GOT3 (cell line): Measurements from ENCODE around the gene ANO6.

Source experiments
- DNase-seq: peaks from one replicate; lab custom pipeline; 2025; ENCODE audit warnings: mixed read lengths; lab: John Stamatoyannopoulos, UW

Gene ANO6

DNA sequence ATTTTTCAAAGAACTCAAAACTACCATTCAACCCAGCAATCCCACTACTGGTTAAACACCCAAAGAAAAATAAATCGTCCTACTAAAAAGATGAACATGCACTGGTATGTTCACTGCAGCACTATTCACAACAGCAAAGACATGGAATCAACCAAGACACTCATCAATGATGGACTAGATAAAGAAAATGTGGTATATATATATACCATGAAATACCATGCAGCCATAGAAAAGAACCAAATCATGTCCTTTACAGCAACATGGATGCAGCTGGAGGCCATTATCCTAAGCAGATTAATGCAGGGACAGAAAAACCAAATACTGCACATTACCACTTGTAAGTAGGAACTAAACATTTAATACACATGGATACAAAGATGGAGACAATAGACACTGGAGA lies 3.8 kb upstream of the ANO6 start:
- no peak for DNase-seq

DNA sequence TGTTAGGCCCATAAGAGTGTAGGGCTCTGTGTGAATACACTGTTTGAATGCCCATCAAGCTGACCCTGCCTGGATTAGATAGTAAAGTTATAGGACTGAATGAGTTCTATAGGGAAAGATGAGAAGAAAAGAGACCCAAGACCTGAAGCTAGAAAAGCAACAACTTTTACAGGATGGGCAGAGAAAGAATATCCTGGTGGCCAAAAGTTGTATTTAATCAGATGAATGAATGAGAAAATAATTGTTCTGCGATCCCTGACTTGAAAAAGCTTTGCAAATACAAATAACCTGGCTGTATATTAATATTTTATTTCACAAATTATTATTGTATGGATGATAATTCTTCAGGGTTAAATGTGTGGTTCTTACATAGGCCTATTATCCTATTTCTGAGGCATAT lies 2.8 kb upstream of the ANO6 start:
- no peak for DNase-seq

DNA sequence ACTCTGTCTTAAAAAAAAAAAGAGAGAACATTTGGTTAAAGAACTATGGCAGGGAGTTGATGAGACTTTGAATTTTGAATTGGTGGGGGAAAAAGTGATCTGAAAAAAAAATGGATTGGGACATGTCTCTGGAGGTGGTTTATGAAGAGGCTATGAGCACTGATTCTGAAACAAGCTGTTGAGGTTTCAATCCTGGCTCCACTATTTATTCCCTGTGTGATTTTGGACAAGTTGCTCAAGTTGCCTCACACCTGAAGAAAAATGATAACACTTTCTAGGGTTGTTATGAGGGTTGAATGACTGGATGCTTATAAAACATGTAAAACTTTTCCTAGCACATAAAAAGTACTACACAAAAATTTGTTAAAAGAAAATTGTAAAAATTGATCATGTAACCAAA lies 1.8 kb upstream of the ANO6 start:
- DNase-seq = no peak

DNA sequence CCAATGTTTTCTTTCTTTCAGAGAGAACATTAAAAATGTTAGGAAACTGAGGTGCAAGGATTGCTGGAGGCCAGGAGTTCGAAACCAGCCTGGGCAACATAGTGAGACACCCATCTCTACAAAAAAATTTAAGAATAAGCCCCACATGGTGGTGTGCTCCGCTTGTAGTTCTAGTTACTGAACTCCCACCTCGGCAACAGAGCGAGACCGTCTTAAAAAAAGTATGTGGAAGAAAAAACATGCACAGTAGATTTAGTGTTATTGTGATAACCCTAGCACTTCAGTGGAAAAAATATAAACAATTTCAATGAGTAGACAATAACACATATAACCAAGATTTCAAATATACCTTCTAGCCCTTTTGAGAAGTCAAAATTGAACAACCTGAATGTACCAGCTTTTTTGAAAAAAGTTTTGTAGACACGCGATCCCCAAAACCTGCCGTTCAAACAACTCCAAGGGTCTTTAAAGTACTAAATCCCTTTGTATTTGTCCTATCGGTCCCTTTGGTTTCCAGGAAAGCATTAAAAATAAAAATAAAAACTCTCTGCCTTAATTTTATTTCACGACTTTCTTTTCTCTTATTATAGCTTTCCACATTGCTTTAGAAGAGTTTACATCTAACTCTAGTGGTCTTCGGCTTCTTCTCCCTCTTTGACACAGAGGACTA lies 1.0 kb upstream of the ANO6 start:
- DNase-seq = no peak

DNA sequence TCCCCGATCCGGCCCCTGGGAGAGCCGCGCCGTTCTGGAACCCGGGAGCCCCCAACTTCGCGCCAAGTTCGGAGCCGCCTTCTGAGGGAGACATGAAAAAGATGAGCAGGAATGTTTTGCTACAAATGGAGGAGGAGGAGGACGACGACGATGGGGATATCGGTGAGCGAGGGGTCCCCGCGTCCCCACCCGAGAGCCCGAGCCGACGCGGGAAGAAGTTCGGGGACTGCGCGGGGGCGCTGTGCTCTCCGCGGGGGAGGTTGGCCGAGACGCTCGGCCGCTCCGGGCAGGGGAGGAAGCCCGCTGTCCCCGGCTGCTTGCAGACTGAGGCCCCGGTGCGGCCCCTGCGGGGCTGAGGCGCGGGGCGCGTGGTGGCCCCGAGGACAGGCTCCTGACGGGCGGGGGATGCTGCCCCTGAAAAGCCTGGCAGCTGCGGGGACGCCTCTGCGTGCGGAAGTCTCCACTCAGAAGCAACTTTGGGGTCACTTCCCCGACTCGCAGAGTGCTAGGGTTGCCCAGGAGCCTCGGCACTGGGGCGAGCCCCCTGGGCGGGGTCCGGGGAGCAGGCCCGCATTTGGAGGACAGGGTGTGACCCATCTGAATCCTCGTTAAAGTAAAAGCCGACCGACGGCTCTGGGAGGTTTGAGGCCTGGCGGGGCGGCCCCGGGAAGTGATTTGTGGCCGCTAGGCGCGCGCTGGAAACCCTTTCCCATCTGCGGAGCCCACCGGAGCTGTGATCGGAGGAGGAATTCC lies 511 bp downstream of the ANO6 start:
- DNase-seq = no peak

DNA sequence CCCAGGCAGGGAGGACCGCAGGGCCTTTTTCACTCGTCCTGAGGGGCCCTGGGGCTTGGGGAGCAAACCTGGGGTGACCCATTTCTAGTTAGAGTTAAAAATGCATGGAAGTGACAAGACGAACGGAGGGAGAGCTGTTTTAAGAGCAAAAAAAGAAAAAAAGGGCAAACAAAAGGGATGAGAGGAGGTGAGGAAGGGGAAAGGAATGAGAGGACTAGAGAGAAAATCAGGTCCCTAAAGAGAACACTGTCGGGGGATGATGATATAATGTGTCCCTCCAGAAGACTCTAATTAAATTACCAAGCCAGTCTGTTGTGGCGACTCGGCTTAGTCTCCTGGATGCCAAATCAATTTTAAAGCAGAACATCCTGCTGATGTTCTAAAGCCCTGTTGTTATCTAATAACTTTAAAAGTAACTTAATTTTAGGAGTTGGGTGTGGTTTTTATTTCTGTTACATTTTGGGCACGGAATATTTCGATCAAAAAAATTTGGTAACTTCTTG lies 1.1 kb downstream of the ANO6 start:
- DNase-seq = no peak

DNA sequence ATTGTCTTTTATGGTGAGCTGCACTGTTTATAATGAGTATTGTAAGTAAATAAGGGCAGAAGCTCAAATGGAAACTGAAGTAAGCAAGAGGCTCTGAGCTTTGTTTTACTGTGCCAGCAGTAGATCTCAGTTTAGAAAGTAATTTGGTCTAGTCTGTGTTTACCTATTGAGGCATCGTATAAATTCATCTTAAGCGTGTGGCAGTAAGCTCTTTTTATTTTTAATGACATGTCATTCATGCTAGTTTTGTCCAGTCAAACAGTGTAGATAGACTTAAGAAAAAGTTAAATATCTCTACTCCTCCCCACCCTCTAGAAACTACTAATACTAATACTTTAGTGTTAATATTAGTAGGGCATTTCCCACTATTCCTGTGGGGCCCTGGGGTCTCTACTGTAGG lies 2.0 kb downstream of the ANO6 start:
- DNase-seq = no peak

DNA sequence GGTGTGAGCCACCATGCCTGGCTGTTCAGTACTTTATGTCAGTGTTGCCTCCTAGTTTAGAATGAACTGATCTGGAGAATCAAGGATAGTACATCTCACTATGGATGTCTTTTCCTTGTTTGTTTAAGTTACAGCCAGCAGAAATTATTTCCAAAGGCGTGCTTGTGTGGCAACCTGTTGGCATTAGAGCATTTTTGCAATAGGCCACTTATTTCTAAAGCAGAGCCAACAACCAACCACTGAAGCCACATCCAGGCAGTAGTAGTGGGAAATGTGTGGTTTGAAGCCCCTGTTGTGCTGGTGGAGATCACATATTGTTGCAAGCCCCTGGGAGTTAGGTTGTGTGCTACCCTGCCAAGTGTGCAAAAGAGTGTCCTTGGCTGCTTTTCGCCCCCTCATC lies 3.7 kb downstream of the ANO6 start:
- no peak for DNase-seq

DNA sequence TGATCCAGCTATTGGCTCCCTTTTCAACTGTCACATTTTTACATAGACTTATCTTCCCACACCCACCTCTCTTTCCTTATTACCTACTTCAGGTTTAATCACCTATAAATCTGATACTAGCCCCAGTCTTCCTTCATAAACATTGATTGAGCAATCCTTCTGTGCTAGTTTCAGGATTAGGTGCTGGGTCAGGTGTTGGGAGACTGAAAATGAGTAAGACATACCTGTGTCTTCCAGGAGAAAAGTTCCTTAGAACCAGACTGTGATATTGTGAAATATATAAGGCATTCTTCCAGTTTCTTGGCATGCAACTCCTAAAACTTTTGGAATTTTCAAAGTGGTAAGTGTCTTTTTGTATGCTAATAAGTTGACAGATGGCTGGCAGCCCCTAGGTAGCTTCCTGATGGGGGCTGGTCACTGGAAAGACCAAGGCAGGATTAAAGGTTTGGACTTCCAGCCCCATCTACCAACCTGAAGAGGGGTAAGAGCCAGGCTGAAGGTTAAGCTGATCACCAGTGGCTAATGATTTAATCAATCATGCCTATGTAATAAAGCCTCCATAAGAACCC lies 4.6 kb downstream of the ANO6 start:
- no peak for DNase-seq

DNA sequence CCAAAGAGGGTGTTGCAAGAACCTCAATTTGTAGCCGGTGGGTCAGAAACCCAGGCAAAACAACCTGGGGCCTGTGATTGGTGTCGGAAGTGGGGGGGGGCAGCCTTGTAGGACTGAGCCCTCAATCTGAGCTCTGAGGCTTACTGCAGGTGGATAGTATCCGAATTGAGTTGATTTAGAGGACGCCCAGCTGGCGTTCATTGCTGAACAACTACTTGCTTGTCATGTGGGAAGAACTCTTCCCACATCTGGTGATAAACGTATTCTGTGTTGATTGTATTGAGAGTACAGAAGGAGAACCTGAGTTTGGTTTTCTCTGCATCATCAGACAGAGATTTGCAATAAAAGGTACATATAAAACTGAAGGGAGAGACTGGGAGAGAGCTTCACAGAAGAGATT lies 5.1 kb downstream of the ANO6 start:
- DNase-seq = no peak

DNA sequence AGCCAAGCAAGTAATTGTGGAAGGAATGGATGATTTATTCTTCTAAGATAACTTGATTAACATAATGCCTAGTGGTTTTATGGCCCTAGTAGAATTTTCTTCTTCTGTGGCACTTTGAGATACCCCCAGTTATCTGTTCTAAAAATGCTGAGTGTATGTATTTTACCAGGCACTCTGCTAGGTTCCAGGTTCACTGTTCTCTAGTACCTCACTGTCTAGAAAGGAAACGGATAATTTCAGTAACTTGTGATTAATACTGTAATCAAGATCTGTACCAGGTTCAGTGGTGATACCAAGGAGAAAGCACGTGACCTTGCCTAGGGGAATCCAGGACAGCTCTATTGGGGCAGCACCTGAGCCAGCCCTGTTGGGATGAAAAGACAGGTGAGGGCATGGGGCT lies 8.0 kb downstream of the ANO6 start:
- no peak for DNase-seq

DNA sequence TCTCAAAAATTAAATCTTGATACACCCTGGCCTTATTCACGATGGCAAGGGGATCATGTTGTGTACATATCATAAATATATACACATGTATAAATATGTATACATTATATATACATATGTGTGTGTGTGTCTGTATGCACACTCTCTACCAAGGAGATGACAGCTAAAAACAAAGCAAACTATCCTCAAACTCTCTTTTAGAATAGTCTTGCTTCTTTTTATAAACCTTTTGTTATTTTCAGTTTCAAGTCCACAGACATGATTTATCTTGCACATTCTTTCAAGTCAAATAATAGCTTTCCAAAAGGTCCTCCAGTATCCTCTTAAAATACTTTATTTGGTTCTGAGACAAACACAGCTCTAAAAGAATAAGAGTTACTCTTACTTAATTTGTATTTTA lies 8.4 kb downstream of the ANO6 start:
- no peak for DNase-seq

DNA sequence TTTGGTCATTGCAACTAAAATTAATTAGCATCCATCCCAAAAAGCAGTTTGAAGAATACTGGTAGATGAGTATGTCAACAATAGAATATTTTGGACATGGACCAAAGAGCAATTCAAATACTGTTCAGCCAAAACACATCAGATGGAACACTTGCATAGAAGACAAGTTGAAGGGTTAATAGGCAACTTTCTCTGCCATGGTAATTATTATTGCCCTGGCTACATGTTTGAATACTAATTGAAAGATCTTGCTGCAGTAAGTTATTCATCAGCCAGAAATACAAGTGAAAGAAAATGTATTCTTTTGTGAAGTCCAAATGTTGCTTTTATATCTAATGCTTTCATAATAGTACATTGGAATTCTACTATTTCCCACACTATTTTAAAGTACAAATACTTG lies 10.1 kb downstream of the ANO6 start:
- no peak for DNase-seq

DNA sequence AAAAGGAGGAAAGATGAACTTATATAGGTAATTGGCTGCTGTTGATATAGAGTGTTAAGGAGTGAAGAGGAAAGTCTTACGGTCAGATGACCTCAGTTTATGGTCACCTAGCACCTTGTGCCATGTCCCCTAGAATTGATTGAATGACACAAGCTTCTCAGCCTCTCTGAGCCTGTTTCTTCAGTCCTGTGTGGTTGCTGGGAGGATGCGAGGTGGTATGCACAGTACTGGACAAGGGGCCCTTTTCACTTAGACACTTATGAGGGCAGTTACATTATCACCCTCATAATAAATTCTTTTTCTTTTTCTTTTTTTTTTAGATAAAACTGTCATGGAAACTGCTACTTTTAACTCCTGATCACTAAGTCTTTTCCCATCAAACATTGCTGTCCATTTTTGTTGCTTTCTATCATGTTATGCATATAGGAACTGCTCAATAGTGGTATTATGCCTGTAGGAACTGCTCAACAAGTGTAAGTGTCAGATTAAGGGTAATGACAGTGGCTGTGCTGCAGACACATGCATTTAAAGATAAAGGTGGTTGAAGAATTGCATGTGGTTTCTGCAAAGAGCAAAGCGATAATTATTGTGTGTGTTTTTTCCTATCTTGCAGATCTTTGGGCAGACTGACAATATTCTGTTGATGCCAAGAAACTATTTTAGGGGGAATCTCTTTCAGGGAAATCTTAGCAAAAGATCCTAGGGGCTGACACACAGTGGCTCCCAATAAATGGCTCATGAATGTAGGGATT lies 11.6 kb downstream of the ANO6 start:
- DNase-seq = no peak

DNA sequence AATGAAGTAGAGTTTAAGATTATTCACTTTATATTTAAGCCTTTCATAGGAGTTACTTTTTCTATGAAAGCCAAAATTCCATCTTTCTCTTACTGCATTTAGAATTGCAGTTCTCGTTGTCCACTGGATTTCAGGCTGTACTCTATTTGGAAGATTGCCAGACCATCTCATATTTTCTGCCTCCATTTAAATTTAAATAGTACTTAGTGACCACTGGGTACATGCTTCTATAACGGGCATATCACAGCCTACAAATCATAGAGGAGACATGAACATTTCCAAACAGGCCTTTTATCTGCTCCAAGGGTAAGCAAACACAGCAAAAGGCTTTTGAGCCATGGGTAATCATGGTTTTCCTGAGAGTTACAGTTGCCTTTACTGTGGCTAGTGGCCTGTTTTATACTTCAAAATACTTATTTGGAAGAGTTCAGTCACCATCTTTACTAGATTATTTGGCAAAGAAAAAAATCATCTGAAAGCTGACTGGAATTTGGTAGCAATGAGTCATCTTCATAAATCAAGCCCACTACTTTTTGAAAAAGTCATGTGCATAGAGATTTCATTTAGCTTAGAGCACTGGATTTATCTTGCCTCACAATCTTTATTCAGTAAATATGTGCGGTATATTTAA lies 15.7 kb downstream of the ANO6 start:
- DNase-seq = no peak

DNA sequence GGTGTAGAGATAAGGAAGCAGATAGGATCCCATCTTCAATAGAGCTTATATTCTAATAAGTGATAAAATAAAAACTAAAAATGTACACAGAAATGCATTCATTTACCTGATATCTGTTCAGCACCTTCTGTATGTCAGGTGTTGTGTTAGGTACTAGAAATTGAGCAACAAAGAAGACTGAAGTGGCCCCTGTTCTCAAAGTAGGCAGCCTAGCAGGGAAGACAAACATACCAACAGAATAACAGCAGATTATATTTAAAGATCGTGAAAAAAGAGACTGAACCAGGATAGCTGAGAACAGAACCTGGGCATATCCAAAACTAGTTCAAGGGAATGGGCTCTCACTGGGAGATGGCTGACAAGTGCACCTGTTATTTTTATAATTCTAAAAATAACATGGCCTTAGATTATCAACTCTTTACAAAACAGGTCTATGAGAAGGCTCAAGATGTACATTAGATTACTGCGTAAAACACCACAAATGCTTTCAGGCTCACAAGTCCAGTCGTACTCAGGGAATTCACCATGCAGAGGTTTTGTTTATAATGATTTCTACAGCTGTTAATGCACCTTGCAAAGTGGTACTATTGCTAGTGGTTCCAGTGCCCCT lies 16.4 kb downstream of the ANO6 start:
- no peak for DNase-seq

DNA sequence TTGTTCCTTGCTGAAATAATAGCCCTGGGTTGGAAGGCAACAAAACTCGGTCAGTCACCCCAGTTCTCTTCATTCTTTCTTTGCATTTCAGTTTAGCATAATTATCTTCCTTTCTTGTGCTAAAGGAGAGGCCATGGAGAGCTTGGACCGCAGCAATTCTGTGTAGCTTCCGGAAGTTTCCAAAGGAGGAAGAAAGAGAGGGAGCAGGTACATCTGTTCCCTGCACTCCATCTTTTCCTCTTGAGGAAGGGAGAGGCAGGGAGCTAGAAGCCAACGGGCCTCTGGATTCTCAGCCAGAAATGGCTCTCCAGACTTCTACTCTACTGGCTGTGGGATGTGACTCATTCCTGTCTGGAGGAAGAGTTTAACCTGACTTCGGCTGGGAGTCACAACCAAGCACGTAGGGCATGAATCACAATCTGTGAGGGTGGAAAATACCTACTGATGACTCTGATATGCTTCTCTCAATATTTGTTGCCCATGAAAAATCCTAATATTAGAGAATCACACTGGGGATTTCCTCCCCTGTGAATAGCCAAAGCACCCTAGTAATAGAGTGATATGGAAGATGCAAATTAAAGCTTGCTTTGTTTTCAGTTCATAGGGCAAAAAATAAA lies 17.0 kb downstream of the ANO6 start:
- DNase-seq = no peak

DNA sequence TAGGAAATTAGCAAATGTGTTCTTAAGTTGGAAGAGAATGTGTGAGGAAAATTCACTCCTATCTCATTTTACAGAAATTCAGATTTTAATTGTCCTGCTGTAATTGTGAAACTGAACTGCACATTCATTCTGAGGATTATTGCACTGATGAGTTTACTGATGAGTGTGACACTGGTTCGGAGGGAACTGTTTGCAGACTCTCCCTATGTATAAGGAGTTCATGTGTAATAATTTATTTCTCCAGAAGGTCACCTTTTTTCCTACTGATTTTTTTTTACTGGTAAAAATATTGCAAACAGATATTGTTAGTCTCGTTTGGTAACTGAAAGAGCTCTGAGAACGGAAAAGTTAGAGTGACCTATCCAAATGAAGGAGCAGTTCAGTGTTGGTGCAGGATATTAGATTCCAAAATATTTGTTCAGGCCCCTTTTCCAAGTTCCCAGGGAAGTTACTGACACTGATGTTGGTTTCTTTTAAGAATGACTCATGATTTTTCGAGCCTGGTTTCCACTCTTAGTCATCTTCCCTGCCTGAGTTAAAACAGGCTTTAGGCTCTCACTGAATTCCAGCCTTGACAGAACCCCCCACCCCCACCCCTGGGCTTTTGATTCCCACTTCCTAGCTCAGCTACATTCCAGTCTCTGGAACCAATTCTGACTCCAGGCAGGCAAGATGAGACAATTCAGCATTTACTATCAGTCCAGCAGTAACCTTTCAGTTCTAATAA lies 18.4 kb downstream of the ANO6 start:
- no peak for DNase-seq

DNA sequence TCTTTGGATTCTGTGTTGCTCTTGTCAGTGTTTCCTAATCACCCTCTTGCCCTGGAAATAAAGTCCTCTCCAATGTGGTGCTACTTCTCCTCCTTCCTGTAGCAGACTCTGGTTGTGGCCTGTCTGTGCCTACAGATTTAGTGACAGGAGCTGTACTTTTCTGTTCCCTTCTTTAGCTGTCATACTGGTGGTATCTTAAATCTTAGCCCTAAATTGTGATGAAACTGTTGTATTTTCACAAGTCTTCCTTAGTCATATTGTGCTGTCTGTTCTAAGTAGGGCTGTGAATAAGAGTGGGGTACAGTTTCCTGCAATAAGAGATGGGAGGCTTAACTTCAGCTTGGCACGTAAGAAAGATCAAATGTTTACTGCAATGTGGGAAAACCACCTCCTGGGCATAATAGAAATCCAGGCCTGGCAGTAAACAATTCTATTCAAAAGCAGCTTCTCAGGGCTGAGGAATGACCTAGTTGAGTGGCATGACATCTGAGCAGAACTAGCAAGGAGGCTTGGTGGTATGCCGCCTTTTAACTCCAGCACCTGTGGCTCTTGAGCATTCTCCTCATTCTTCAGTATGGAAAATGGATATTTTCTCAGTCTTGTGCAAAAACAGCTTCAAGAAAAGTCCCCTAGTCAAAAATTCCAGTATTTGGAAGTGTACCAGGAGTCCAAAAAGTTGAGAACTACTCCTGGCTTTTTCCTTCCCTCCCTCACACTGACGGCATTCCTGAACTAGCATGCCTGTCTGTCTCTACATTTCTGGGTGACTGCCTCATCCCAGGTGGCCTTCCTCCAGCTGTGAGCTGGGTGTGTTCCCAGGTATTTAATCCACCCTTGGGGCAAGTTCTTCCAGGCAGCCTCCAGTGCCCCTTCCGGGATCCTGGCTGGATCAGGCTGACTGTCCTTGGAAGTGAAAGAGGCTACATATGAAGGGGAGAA lies 19.5 kb downstream of the ANO6 start:
- DNase-seq = no peak
